Natural killer cell (primary cell): ENCODE data around the gene ZCCHC10. TPM values are rescaled to one million over a fixed set of nuclear protein-coding genes. Genes with fewer than 3 reads are reported as not detected.

Experiments
- total RNA-seq, 4 donors: library from RNA; stranded (reverse); fragments of 120-200 nt in 1 of 4; gene quantifications; one replicate each; pipeline versions ENCODE4 v1.2.3 to v1.2.4, GENCODE V29; 2013 to 2022

ZCCHC10 gene
- total RNA-seq, 3 donors from 2014 or later (not counting 1 experiment from before 2014, with no cell fraction given), result 18.4 to 20.5 (median 20.4) TPM

Other genes with a start within 250 kb of the ZCCHC10 start
- 10 to 100 TPM in 1 of 3 donors, 1 to 10 TPM in 2; 5.2 to 17.0 (median 9.4) TPM for gene SEPTIN8, start 249.3 kb downstream of the ZCCHC10 start, total RNA-seq
- not detected for gene SOWAHA, start 213.2 kb downstream of the ZCCHC10 start, total RNA-seq
- 1 to 10 TPM in 1 of 3 donors, under 1 TPM in 2; 0.82 to 3.5 (median 0.85) TPM for gene SHROOM1, start 195.9 kb downstream of the ZCCHC10 start, total RNA-seq
- gene GDF9, start 160.1 kb downstream of the ZCCHC10 start, total RNA-seq, result under 1 TPM; 0.53 to 0.78 (median 0.57) TPM
- 100 to 1,000 TPM; 114 to 116 (median 115) TPM for gene UQCRQ, start 159.9 kb downstream of the ZCCHC10 start, total RNA-seq
- 1 to 10 TPM in 2 of 3 donors, under 1 TPM in 1; 0.70 to 1.3 (median 1.2) TPM for gene LEAP2, start 152.9 kb downstream of the ZCCHC10 start, total RNA-seq
- 10 to 100 TPM; 87.5 to 98.1 (median 90.8) TPM for gene AFF4, start 62.9 kb downstream of the ZCCHC10 start, total RNA-seq
- gene HSPA4, start 25.5 kb upstream of the ZCCHC10 start, total RNA-seq, result 10 to 100 TPM; 38.3 to 58.6 (median 43.0) TPM